Activated T-helper 1 cell treated with anti-CD3 and anti-CD28 coated beads, Interleukin-2, amount 50 U/mL, for 16 hours (primary cell): ENCODE results near the gene NR3C1.
A peak's percentile ranks its signal among the peaks of the same experiment; 100 is the strongest.

Experiments used
- DNase-seq, 2 donors: peaks; one replicate each; pipeline ENCODE4 v3.0.0-alpha.2; 2020; ENCODE audit warnings: low read depth in 1 of 2, low spot score in 1 of 2

The NR3C1 gene

GRCh38 chr5:143403593-143404415 is at the start of gene NR3C1:
TSS of gene NR3C1 (minus strand) at chr5:143403686. CDS start at chr5:143400839, 2,847 bp downstream.
- DNase-seq: peak; percentile 70 to 82

- DNase-seq: no peak
Observed at GRCh38 chr5:143449772-143450171, 46.3 kb upstream of the NR3C1 start.

GRCh38 chr5:143448518-143448917 is 45.0 kb upstream of the NR3C1 start:
- DNase-seq: no peak

- DNase-seq: no peak
Observed at GRCh38 chr5:143447983-143448382, 44.5 kb upstream of the NR3C1 start.

GRCh38 chr5:143446535-143447226 is 43.2 kb upstream of the NR3C1 start:
- DNase-seq: no peak

- no peak for DNase-seq
Observed at GRCh38 chr5:143445776-143446175, 42.3 kb upstream of the NR3C1 start.

GRCh38 chr5:143443330-143443729 is 39.8 kb upstream of the NR3C1 start:
- no peak for DNase-seq

GRCh38 chr5:143442385-143442784 is 38.9 kb upstream of the NR3C1 start:
- DNase-seq: no peak

- no peak for DNase-seq
Observed at GRCh38 chr5:143440448-143441115, 37.1 kb upstream of the NR3C1 start.

- DNase-seq: no peak
Observed at GRCh38 chr5:143437666-143438273, 34.3 kb upstream of the NR3C1 start.

- DNase-seq: no peak
Observed at GRCh38 chr5:143436871-143437270, 33.4 kb upstream of the NR3C1 start.

GRCh38 chr5:143435210-143435657 is 31.7 kb upstream of the NR3C1 start:
- peak in 1 of 2 donors; percentile 4 for DNase-seq

GRCh38 chr5:143434261-143435209 is 31.0 kb upstream of the NR3C1 start:
- peak in 1 of 2 donors; percentile 24 for DNase-seq

- no peak for DNase-seq
Observed at GRCh38 chr5:143433670-143434069, 30.2 kb upstream of the NR3C1 start.

- DNase-seq: no peak
Observed at GRCh38 chr5:143432658-143433239, 29.3 kb upstream of the NR3C1 start.

GRCh38 chr5:143431789-143432188 is 28.3 kb upstream of the NR3C1 start:
- DNase-seq: no peak

- no peak for DNase-seq
Observed at GRCh38 chr5:143428738-143429420, 25.4 kb upstream of the NR3C1 start.

- no peak for DNase-seq
Observed at GRCh38 chr5:143428155-143428554, 24.7 kb upstream of the NR3C1 start.

GRCh38 chr5:143427122-143427735 is 23.7 kb upstream of the NR3C1 start:
- no peak for DNase-seq
